Ovary (tissue), 9 donors: Measurements from ENCODE around the gene ST7L. TPM values are rescaled to one million over a fixed set of nuclear protein-coding genes. Genes with fewer than 3 reads are reported as not detected.
A peak's percentile ranks its signal among the peaks of the same experiment; 100 is the strongest.

Experiments used
- DNase-seq, 5 donors: peaks; one replicate each; pipeline ENCODE4 v3.0.0-alpha.2; 2019 to 2020
- H3K27ac ChIP-seq, 2 donors: fragments of 200-600 bp; one replicate each; pipeline versions ENCODE4 v1.5.1 to v1.8.0; 2019 to 2022
- H3K27me3 ChIP-seq: fragments of 200-600 bp; one replicate; pipeline ENCODE4 v1.8.0; 2022
- H3K36me3 ChIP-seq: fragments of 200-600 bp; sonication (generic); one replicate; pipeline ENCODE4 v1.5.1; 2019
- H3K4me1 ChIP-seq: one replicate; pipeline ENCODE4 v1.8.1; 2013; ENCODE audit warnings: mild to moderate bottlenecking, moderate library complexity; ENCODE audit not compliant: insufficient read depth
- H3K4me3 ChIP-seq: fragments of 200-600 bp; sonication (generic); one replicate; pipeline ENCODE4 v1.5.1; 2017
- H3K9me3 ChIP-seq, 2 donors: fragments of 200-600 bp in 1 of 2; sonication (generic) in 1 of 2; one replicate each; pipeline versions ENCODE4 v1.5.1 to v1.8.1; 2013 to 2019; ENCODE audit warnings: mild to moderate bottlenecking in 1 of 2, moderate library complexity in 1 of 2
- CTCF ChIP-seq, 3 donors: fragments of 450-650 bp in 2 of 3; fragments of 200-600 bp in 1 of 3; IDR thresholded peaks; one replicate each; pipeline versions ENCODE4 v1.5.1 to v1.8.0; 2016 to 2022; ENCODE audit warnings: antibody characterized with exemption in 3 of 3, mild to moderate bottlenecking in 1 of 3
- EP300 ChIP-seq: sonication (generic); formaldehyde crosslinking; IDR thresholded peaks from one replicate; pipeline ENCODE4 v1.6.1; 2017; ENCODE audit warnings: antibody characterized with exemption
- POLR2A ChIP-seq: fragments of 450-650 bp; IDR thresholded peaks from one replicate; pipeline ENCODE4 v1.6.1; 2017; ENCODE audit warnings: antibody characterized with exemption, mild to moderate bottlenecking, moderate library complexity
- WGBS, 3 donors: extraction: QIAGEN DNeasy Blood & Tissue Kit in 1 of 3; methylation state at CpG; one replicate each; pipeline versions ENCODE4 v1.1.5 to v1.1.7; 2013 to 2017; 5-methylcytosine and 5-hydroxymethylcytosine counted together
- intact Hi-C, 4 donors: fragments of 100-400 bp; cut with DNase I; formaldehyde crosslinking; loops; one replicate each; pipeline versions ENCODE4 v1.11.0 to v1.15.1; 2022 to 2023
- polyA plus RNA-seq, 2 donors: library from polyadenylated mRNA; stranded (reverse); fragments of 200-250 nt in 1 of 2; fragments of 350-450 nt in 1 of 2; fragmentation: Illumina TruSeq in 1 of 2; extraction: RNeasy Lipid Tissue Mini Kit (QIAGEN cat#74804) in 1 of 2; gene quantifications; one replicate each; pipeline ENCODE4 v1.2.3, GENCODE V29; 2013 to 2014
- total RNA-seq, 7 donors: library from RNA; depleted of rRNA in 2 of 7; stranded (reverse); fragments of >200 nt in 2 of 7; fragmentation: NEBNext Ultra II Directional in 3 of 7; extraction: Animal tissue kit (Norgen Biotek cat#: 25700) in 3 of 7; gene quantifications; one replicate each; pipeline versions ENCODE4 v1.1.0 to v1.2.4, GENCODE V29; 2016 to 2023
- donor health status: DM: no; HTN: no; CAD: no; lungs with moderate emphysema.
- donor health status: DM: no; HTN: no; CAD: no.
- donor health status: Bipolar disorder and iron deficiency.
- donor health status: DM: yes; HTN: yes; CAD: no.
- donor health status: DM: no; HTN: no; CAD: no.
- donor health status: DM: yes; HTN: yes; CAD: no.

The ST7L gene
- total and polyA plus RNA-seq, 9 donors = 12.5 to 32.0 (median 22.3) TPM

- Histone ChIP-seq H3K36me3 (no peaks in the 10 kb centered on the region), H3K27me3 (no peaks in the 10 kb centered on the region), H3K4me3 (no peak overlapping the region), H3K4me1 (peaks cover 6% of the 10 kb centered on the region), H3K9me3 (no peaks in the 10 kb centered on the region), H3K27ac (peak overlapping the region in 1 of 2 donors; percentile 55)
- intact Hi-C loops = no loop called here
- TF ChIP-seq CTCF (IDR thresholded peaks at IDR 0.05) = no peak
- TF ChIP-seq POLR2A = peak; percentile 30
- TF ChIP-seq EP300 = no peak
- DNase-seq = peak in 4 of 5 donors; percentile 38 to 66 (median 48)
- 35 to 48% (median 45%) methylated on average over 9 of the region's 9 CpGs for WGBS, 3 donors
These were observed 105.7 kb downstream of the ST7L start for GRCh38 chr1:112513112-112513870.

- 15 to 27% (median 20%) methylated on average over 2 of the region's 2 CpGs for WGBS, 3 donors
- TF ChIP-seq CTCF (IDR thresholded peaks at IDR 0.05) (no peak), POLR2A (no peak), EP300 (no peak)
- Histone ChIP-seq H3K27ac (no peak overlapping the region), H3K4me1 (peaks cover 7% of the 10 kb centered on the region), H3K27me3 (no peaks in the 10 kb centered on the region), H3K4me3 (no peak overlapping the region), H3K9me3 (no peaks in the 10 kb centered on the region), H3K36me3 (no peaks in the 10 kb centered on the region)
- intact Hi-C loops = no loop called here
- DNase-seq = no peak
These were observed 107.0 kb downstream of the ST7L start for GRCh38 chr1:112511897-112512296.

- no peak for DNase-seq
- Histone ChIP-seq H3K36me3 (no peaks in the 10 kb centered on the region), H3K9me3 (no peaks in the 10 kb centered on the region), H3K27ac (peak overlapping the region; percentile 46 to 79), H3K4me1 (peaks cover 20% of the 10 kb centered on the region), H3K4me3 (no peak overlapping the region), H3K27me3 (no peaks in the 10 kb centered on the region)
- TF ChIP-seq POLR2A (no peak), EP300 (no peak), CTCF (IDR thresholded peaks at IDR 0.05) (no peak)
- intact Hi-C loops = no loop called here
- 69 to 75% (median 72%) methylated on average over 7 of the region's 7 CpGs for WGBS, 3 donors
These were observed 108.6 kb downstream of the ST7L start for GRCh38 chr1:112510340-112510739.

- no peak for DNase-seq
- TF ChIP-seq EP300 (no peak), POLR2A (no peak), CTCF (IDR thresholded peaks at IDR 0.05) (no peak)
- 66 to 73% (median 72%) methylated on average over 16 of the region's 16 CpGs for WGBS, 3 donors
- Histone ChIP-seq H3K36me3 (no peaks in the 10 kb centered on the region), H3K9me3 (no peaks in the 10 kb centered on the region), H3K4me1 (peaks cover 25% of the 10 kb centered on the region), H3K4me3 (peak overlapping the region; percentile 51), H3K27me3 (no peaks in the 10 kb centered on the region), H3K27ac (peak overlapping the region; percentile 46 to 79)
- intact Hi-C loops = loop anchor here in 3 of 4 donors (5.0 to 10.0 kb wide), 3 partner anchors 105 to 195 kb away; partner anchors contain the start of genes CAPZA1 (in 3 of the 3), ST7L (in 3 of the 3) and RHOC (in 1 of the 3)
These were observed 109.2 kb downstream of the ST7L start for GRCh38 chr1:112509660-112510178.
